SU-DHL-6 (cell line): ENCODE results near the gene IFNA14.
"Not testable (repeated sequence)": the region's sequence is repeated elsewhere in the genome, so short reads cannot be mapped to it uniquely, and the experiment has no call there.

Experiments
- H2AFZ ChIP-seq: fragments of 200-600 bp; sonication (generic); 2 replicates; pipeline ENCODE4 v1.6.1; 2014; ENCODE audit warnings: low read depth, mild to moderate bottlenecking, moderate library complexity, mixed read lengths, antibody characterized with exemption, low read length; ENCODE audit not compliant: severe bottlenecking
- H3F3A ChIP-seq: fragments of 200-600 bp; shearing (Covaris generic); 2 replicates; pipeline ENCODE4 v1.6.0; 2016; ENCODE audit warnings: antibody characterized with exemption, mild to moderate bottlenecking; ENCODE audit not compliant: insufficient read depth
- H3K27ac ChIP-seq: fragments of 200-600 bp; sonication (generic); 2 replicates; pipeline ENCODE4 v1.5.1; 2016; ENCODE audit warnings: low read depth, mild to moderate bottlenecking, low read length, moderate library complexity, mixed read lengths
- H3K27me3 ChIP-seq: fragments of 200-600 bp; sonication (generic), shearing (Covaris generic); 2 replicates; pipeline ENCODE4 v1.6.0; 2014; ENCODE audit warnings: mild to moderate bottlenecking, low read length
- H3K36me3 ChIP-seq: fragments of 200-600 bp; sonication (generic); 2 replicates; pipeline ENCODE4 v1.6.1; 2014; ENCODE audit warnings: mild to moderate bottlenecking, low read length, mixed read lengths
- H3K4me2 ChIP-seq: fragments of 300-600, 200-600 bp; shearing (Covaris generic), sonication (generic); 2 replicates; pipeline ENCODE4 v1.6.0; 2014; ENCODE audit warnings: low read length, low read depth, mild to moderate bottlenecking; ENCODE audit not compliant: poor library complexity, severe bottlenecking
- H3K4me3 ChIP-seq: fragments of 200-600 bp; sonication (generic); 2 replicates; pipeline ENCODE4 v1.5.1; 2014; ENCODE audit warnings: antibody characterized with exemption, low read length, mild to moderate bottlenecking, mixed read lengths; ENCODE audit not compliant: insufficient read depth, poor library complexity, severe bottlenecking
- H3K79me2 ChIP-seq: fragments of 200-600 bp; sonication (generic); 2 replicates; pipeline ENCODE4 v1.6.1; 2014; ENCODE audit warnings: mild to moderate bottlenecking, low read length, moderate library complexity; ENCODE audit not compliant: insufficient read depth
- H3K9ac ChIP-seq: fragments of 200-600 bp; sonication (generic); 2 replicates; pipeline ENCODE4 v1.7.0; 2014; ENCODE audit warnings: mild to moderate bottlenecking, low read length
- H3K9me2 ChIP-seq: fragments of 200-600 bp; sonication (generic); replicated peaks from 2 replicates; pipeline ENCODE4 v1.6.1; 2014; ENCODE audit warnings: low read length; ENCODE audit not compliant: insufficient read depth
- H3K9me3 ChIP-seq: fragments of 200-600 bp; sonication (generic); 2 replicates; pipeline ENCODE4 v1.6.1; 2014; ENCODE audit warnings: low read length, mixed read lengths; ENCODE audit not compliant: insufficient read depth
- H4K20me1 ChIP-seq: fragments of 200-600 bp; sonication (generic); 2 replicates; pipeline ENCODE4 v1.6.1; 2014; ENCODE audit warnings: low read depth, mild to moderate bottlenecking, antibody characterized with exemption, low read length, moderate library complexity, mixed read lengths
- CTCF ChIP-seq: fragments of 200-600 bp; sonication (generic); IDR thresholded peaks from one replicate; pipeline ENCODE4 v1.5.1; 2017; ENCODE audit warnings: antibody characterized with exemption, mild to moderate bottlenecking, low read length, moderate library complexity; ENCODE audit not compliant: insufficient read depth, poor library complexity, severe bottlenecking
- EZH2phosphoT487 ChIP-seq: fragments of 200-600 bp; sonication (generic), shearing (Covaris generic); conservative IDR thresholded peaks from 2 replicates; pipeline ENCODE4 v1.6.1; 2018; ENCODE audit warnings: mild to moderate bottlenecking, antibody characterized with exemption, low read length, moderate library complexity, mixed read lengths

IFNA14 gene

GRCh38 chr9:21244836-21245235 lies 5.0 kb upstream of the IFNA14 start:
- H3K4me3 ChIP-seq: no peak overlapping the region
- TF ChIP-seq EZH2phosphoT487: no peak
- no peak overlapping the region for H3K27ac ChIP-seq
- H3K9me3 ChIP-seq: no peaks in the 10 kb centered on the region
- H3K79me2 ChIP-seq: no peaks in the 10 kb centered on the region
- H3F3A ChIP-seq: no peaks in the 10 kb centered on the region
- no peaks in the 10 kb centered on the region for H3K36me3 ChIP-seq
- H3K9me2 ChIP-seq: no peaks in the 10 kb centered on the region
- no peak overlapping the region for H2AFZ ChIP-seq
- no peak overlapping the region for H3K9ac ChIP-seq
- no peaks in the 10 kb centered on the region for H4K20me1 ChIP-seq
- H3K27me3 ChIP-seq: no peaks in the 10 kb centered on the region
- no peak overlapping the region for H3K4me2 ChIP-seq

GRCh38 chr9:21236360-21236714 lies 3.5 kb downstream of the IFNA14 start:
- not testable (repeated sequence) for H3K27me3 ChIP-seq, H3K79me2 ChIP-seq, H3K9me2 ChIP-seq, H3K27ac ChIP-seq, H3K9me3 ChIP-seq, H3K36me3 ChIP-seq, H4K20me1 ChIP-seq, H3K4me2 ChIP-seq, H3F3A ChIP-seq, H3K9ac ChIP-seq, H3K4me3 ChIP-seq, H2AFZ ChIP-seq

GRCh38 chr9:21235468-21236359 lies 4.1 kb downstream of the IFNA14 start:
- peak; percentile 80 for TF ChIP-seq CTCF
- H3K27me3 ChIP-seq, H3K4me3 ChIP-seq, H3K9ac ChIP-seq, H4K20me1 ChIP-seq, H3F3A ChIP-seq, H3K36me3 ChIP-seq, H2AFZ ChIP-seq, H3K27ac ChIP-seq, H3K79me2 ChIP-seq, H3K9me3 ChIP-seq, H3K9me2 ChIP-seq, H3K4me2 ChIP-seq: not testable (repeated sequence)

- Histone ChIP-seq H3K36me3 (no peaks in the 10 kb centered on the region), H3K27me3 (no peaks in the 10 kb centered on the region), H3K27ac (no peak overlapping the region), H2AFZ (no peak overlapping the region), H3K79me2 (no peaks in the 10 kb centered on the region), H4K20me1 (no peaks in the 10 kb centered on the region), H3K9ac (no peak overlapping the region), H3F3A (no peaks in the 10 kb centered on the region), H3K4me3 (no peak overlapping the region), H3K9me3 (no peaks in the 10 kb centered on the region), H3K9me2 (no peaks in the 10 kb centered on the region), H3K4me2 (no peak overlapping the region)
- TF ChIP-seq CTCF (no peak), EZH2phosphoT487 (no peak)
These were observed 5.6 kb downstream of the IFNA14 start for GRCh38 chr9:21234153-21234687.
